Mammary epithelial cell (primary cell): Measurements from ENCODE around the gene CCDC3.

ENCODE experiments used
- CTCF ChIP-seq, 2 donors: IDR thresholded peaks in 1 of 2; conservative IDR thresholded peaks in 1 of 2; 2 replicates each; pipeline ENCODE4 v1.5.1; 2011 to 2012; ENCODE audit warnings: inconsistent platforms in 2 of 2, low read length in 2 of 2, mild to moderate bottlenecking in 2 of 2, control low read depth in 1 of 2, low read depth in 1 of 2; ENCODE audit not compliant: insufficient read depth in 1 of 2; ENCODE audit errors: extremely low read depth in 1 of 2
- EZH2 ChIP-seq: IDR thresholded peaks from 2 replicates; pipeline ENCODE4 v1.6.1; 2012; ENCODE audit warnings: low read length, inconsistent platforms, borderline replicate concordance

GRCh38 chr10:13001887-13002212, 337 bp upstream of the CCDC3 start:
- TF ChIP-seq CTCF (conservative IDR thresholded peaks at IDR 0.05 in 1 of 2, IDR thresholded peaks at IDR 0.05 in 1 of 2; ENCODE audit: extremely low read depth in 1 of 2, insufficient read depth in 1 of 2, low read depth in 1 of 2, low read length in 2 of 2) (no peak), EZH2 (no peak)
